Mammary epithelial cell (primary cell): ENCODE measurements around the gene PCAT7.

Source experiments
- EZH2 ChIP-seq: IDR thresholded peaks from 2 replicates; pipeline ENCODE4 v1.6.1; 2012; ENCODE audit warnings: low read length, inconsistent platforms, borderline replicate concordance
- TF ChIP-seq, protein P1 (sequence below), 2 donors: IDR thresholded peaks in 1 of 2; conservative IDR thresholded peaks in 1 of 2; 2 replicates each; pipeline ENCODE4 v1.5.1; 2011 to 2012; ENCODE audit warnings: inconsistent platforms in 2 of 2, low read length in 2 of 2, mild to moderate bottlenecking in 2 of 2, control low read depth in 1 of 2, low read depth in 1 of 2; ENCODE audit not compliant: insufficient read depth in 1 of 2; ENCODE audit errors: extremely low read depth in 1 of 2

DNA sequence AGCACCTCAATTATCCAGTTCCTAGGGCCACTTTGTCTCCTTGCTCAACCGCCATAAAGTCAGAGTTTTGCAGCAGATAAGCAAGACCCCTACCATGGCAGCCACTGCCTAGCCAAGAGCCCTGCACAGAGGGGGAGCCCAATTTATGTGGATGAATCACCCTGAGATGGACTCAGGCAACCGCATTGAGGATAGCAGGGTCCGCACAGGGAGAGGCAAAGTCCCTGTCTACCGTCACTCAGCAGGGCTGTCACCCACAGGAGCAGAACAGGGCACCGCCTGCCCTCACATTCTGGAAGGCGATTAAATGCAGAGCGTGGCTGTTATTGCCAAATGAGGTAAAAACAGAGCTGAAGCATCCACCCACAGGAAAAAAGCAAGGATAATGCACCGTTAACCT is 37.0 kb downstream of the PCAT7 start:
- no peak for TF ChIP-seq EZH2
- TF ChIP-seq, protein P1, sequence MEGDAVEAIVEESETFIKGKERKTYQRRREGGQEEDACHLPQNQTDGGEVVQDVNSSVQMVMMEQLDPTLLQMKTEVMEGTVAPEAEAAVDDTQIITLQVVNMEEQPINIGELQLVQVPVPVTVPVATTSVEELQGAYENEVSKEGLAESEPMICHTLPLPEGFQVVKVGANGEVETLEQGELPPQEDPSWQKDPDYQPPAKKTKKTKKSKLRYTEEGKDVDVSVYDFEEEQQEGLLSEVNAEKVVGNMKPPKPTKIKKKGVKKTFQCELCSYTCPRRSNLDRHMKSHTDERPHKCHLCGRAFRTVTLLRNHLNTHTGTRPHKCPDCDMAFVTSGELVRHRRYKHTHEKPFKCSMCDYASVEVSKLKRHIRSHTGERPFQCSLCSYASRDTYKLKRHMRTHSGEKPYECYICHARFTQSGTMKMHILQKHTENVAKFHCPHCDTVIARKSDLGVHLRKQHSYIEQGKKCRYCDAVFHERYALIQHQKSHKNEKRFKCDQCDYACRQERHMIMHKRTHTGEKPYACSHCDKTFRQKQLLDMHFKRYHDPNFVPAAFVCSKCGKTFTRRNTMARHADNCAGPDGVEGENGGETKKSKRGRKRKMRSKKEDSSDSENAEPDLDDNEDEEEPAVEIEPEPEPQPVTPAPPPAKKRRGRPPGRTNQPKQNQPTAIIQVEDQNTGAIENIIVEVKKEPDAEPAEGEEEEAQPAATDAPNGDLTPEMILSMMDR (conservative IDR thresholded peaks at IDR 0.05 in 1 of 2, IDR thresholded peaks at IDR 0.05 in 1 of 2; ENCODE audit: extremely low read depth in 1 of 2, insufficient read depth in 1 of 2, low read depth in 1 of 2, low read length in 2 of 2): no peak
